ENCODE results near the gene MYH14.

The MYH14 gene

GRCh38 chr19:50203281-50204080 is at the start of gene MYH14:
TSS of gene MYH14 (plus strand) at chr19:50203622. CDS start at chr19:50210366, 6,744 bp downstream.
- no peak for DNase-seq

GRCh38 chr19:50154529-50154928 is 48.9 kb upstream of the MYH14 start:
- DNase-seq = no peak

- DNase-seq = no peak
Measured at GRCh38 chr19:50155520-50156109, 47.8 kb upstream of the MYH14 start.

- DNase-seq = no peak
Measured at GRCh38 chr19:50158577-50158976, 44.8 kb upstream of the MYH14 start.

- no peak for DNase-seq
Measured at GRCh38 chr19:50159078-50159477, 44.3 kb upstream of the MYH14 start.

GRCh38 chr19:50162988-50163387 is 40.4 kb upstream of the MYH14 start, which contains the start of gene IZUMO2:
TSS of gene IZUMO2 (minus strand) at chr19:50163281. CDS start at chr19:50163194, 87 bp downstream.
- DNase-seq = no peak

GRCh38 chr19:50167314-50167721 is 36.1 kb upstream of the MYH14 start:
- no peak for DNase-seq

GRCh38 chr19:50171752-50172151 is 31.7 kb upstream of the MYH14 start:
- DNase-seq = no peak

- DNase-seq = no peak
Measured at GRCh38 chr19:50172726-50173125, 30.7 kb upstream of the MYH14 start.

GRCh38 chr19:50173127-50173526 is 30.3 kb upstream of the MYH14 start:
- peak; percentile 22 for DNase-seq

GRCh38 chr19:50174100-50174793 is 29.2 kb upstream of the MYH14 start:
- DNase-seq = no peak

GRCh38 chr19:50175924-50176323 is 27.5 kb upstream of the MYH14 start:
- no peak for DNase-seq

- no peak for DNase-seq
Measured at GRCh38 chr19:50176775-50177174, 26.6 kb upstream of the MYH14 start.

- no peak for DNase-seq
Measured at GRCh38 chr19:50178320-50178719, 25.1 kb upstream of the MYH14 start.

GRCh38 chr19:50178859-50179537 is 24.4 kb upstream of the MYH14 start:
- no peak for DNase-seq

- DNase-seq = no peak
Measured at GRCh38 chr19:50181121-50181520, 22.3 kb upstream of the MYH14 start.

- no peak for DNase-seq
Measured at GRCh38 chr19:50184196-50184595, 19.2 kb upstream of the MYH14 start.

GRCh38 chr19:50187937-50188336 is 15.5 kb upstream of the MYH14 start:
- DNase-seq = no peak

- no peak for DNase-seq
Measured at GRCh38 chr19:50189331-50189730, 14.1 kb upstream of the MYH14 start.

GRCh38 chr19:50190439-50190891 is 13.0 kb upstream of the MYH14 start:
- DNase-seq = no peak

GRCh38 chr19:50191216-50191615 is 12.2 kb upstream of the MYH14 start:
- no peak for DNase-seq

GRCh38 chr19:50192463-50193211 is 10.8 kb upstream of the MYH14 start:
- no peak for DNase-seq

Data from activated CD4-positive, alpha-beta T cell treated with anti-CD3 and anti-CD28 coated beads, Interleukin-2, amount 50 U/mL, for 16 hours (primary cell).